HG02970 (cell line): ENCODE results near the gene LACTBL1.

Source experiments
- ATAC-seq: cut with Tn5 transposase; IDR thresholded peaks from one replicate; pipeline ENCODE4 v1.9.1; 2021; ENCODE audit warnings: mild to moderate bottlenecking, moderate library complexity, moderate number of reproducible peaks; ENCODE audit not compliant: unreplicated experiment, low FRiP score

The LACTBL1 gene

DNA sequence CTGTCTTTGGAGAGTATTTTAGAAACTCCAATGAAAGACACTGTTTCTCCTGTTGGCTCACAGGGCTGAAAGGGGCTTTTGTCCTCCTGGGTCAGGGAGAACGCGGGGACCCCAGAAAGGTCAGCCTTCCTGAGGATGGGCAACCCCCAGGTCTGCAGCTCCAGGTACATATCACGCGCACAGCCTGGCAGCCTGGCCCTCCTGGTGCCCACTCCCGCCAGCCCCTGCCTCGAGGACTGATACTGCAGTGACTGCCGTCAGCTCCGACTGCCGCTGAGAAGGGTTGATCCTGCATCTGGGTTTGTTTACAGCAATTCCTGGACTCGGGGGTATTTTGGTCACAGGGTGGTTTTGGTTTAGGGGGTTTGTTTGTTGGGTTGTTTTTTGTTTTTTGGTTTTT, 58.5 kb downstream of the LACTBL1 start:
- ATAC-seq: no peak

GRCh38 chr1:22913421-22914141, 59.1 kb downstream of the LACTBL1 start:
- ATAC-seq: no peak

DNA sequence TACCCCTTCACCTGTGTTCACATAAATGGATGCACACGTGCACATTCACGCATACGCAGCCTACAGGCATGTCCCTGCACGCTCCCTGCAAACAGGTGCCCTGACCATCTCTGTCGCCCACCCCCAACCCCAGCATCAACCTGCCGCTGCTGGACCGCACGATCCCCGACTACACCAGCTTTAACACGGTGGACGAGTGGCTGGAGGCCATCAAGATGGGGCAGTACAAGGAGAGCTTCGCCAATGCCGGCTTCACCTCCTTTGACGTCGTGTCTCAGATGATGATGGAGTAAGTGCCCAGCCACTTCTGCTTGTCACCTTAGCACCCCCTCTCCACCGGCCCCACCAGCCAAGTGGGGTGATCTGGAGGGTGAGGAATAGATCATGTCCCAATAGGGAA, 60.4 kb downstream of the LACTBL1 start:
- no peak for ATAC-seq

- ATAC-seq: no peak
Measured at GRCh38 chr1:22910986-22911651, 61.5 kb downstream of the LACTBL1 start.

GRCh38 chr1:22910286-22910685, 62.4 kb downstream of the LACTBL1 start:
- no peak for ATAC-seq

- no peak for ATAC-seq
Measured at GRCh38 chr1:22908880-22909426, 63.7 kb downstream of the LACTBL1 start.

- no peak for ATAC-seq
Measured at GRCh38 chr1:22907528-22907927, 65.1 kb downstream of the LACTBL1 start.

GRCh38 chr1:22906968-22907367, 65.7 kb downstream of the LACTBL1 start:
- no peak for ATAC-seq

DNA sequence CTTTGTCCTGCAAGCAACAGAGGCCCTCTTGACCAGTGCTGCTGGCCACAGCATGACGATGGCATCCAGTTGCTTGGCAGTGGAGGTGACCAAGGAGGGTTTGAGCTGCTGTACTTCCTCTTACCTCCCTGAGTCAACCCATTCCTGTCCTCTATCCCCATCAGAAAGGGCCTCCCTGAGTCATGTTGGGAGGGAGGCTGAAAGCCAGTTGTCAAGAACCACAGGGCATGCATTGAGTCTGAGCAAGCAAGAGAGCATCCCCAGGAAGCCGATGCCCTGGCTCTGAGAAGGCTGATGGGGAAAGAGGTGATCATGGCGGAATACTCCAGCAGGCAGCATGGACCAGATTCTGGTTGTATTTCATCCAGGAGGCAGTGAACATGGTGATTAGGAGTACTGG, 69.6 kb downstream of the LACTBL1 start:
- no peak for ATAC-seq
